K562 (cell line): ENCODE data around the gene FGD6. TPM values are rescaled to one million over a fixed set of nuclear protein-coding genes. Genes with fewer than 3 reads are reported as not detected.

Experiments used
- ATAC-seq: fragments of 200-7000 bp; cut with Tn5 transposase; 3 replicates; pipeline ENCODE4 v1.9.1; 2020; ENCODE audit warnings: moderate library complexity
- BruUV-seq: library from RNA; stranded (reverse); fragments of 400-500 nt; replicated peaks from 2 replicates; lab custom pipeline; 2021; lab: Mats Ljungman, UMichigan
- CTCF ChIA-PET: fragments of 300-600 bp; formaldehyde crosslinking; extraction: SDS; loops from one replicate; lab custom pipeline; 2021; ENCODE audit warnings: low intra/inter-chr PET ratio; lab: Yijun Ruan, JAX
- POLR2A ChIA-PET: fragments of 300-600, 350-650 bp; sonication (Branson Sonifier 250); formaldehyde crosslinking; extraction: SDS; loops from one replicate; lab custom pipeline; 2021; ENCODE audit warnings: antibody characterized with exemption, inconsistent platforms; lab: Yijun Ruan, JAX
- DNase-seq, 4 experiments: peaks; one replicate each; pipeline versions ENCODE4 v3.0.0 to v3.0.0-alpha.2; 2011 to 2018; ENCODE audit warnings: low spot score in 3 of 4, mixed read lengths in 3 of 4; ENCODE audit errors: extremely low read depth in 1 of 4
- FAIRE-seq: peaks from 2 replicates; lab custom pipeline; 2011; peaks lifted over from hg19 to GRCh38; lab: Jason Lieb, UNC
- H2AFZ ChIP-seq: 2 replicates; pipeline ENCODE4 v1.6.0; 2011; ENCODE audit warnings: low read depth, low read length, control low read depth, inconsistent platforms
- H3K27ac ChIP-seq: fragments of 200-600 bp; 3 replicates; pipeline ENCODE4 v1.8.0; 2011; ENCODE audit warnings: low read depth, mild to moderate bottlenecking, control low read depth, inconsistent platforms, low read length, moderate library complexity, mixed read lengths; ENCODE audit errors: extremely low read depth
- H3K27me3 ChIP-seq, 2 experiments: fragments of 300-600 bp in 1 of 2; 2 replicates in 1 of 2; 3 replicates in 1 of 2; pipeline versions ENCODE4 v1.6.0 to v1.8.0; 2011; ENCODE audit warnings: inconsistent platforms in 2 of 2, low read length in 2 of 2, mild to moderate bottlenecking in 1 of 2, mixed read lengths in 1 of 2, moderate library complexity in 1 of 2; ENCODE audit not compliant: control insufficient read depth in 2 of 2, insufficient read depth in 2 of 2
- H3K36me3 ChIP-seq: fragments of 300-600 bp; 3 replicates; pipeline ENCODE4 v1.8.0; 2011; ENCODE audit warnings: mild to moderate bottlenecking, low read length, inconsistent platforms; ENCODE audit not compliant: control insufficient read depth, insufficient read depth
- H3K4me1 ChIP-seq, 2 experiments: fragments of 200-600 bp in 1 of 2; replicated peaks in 1 of 2; 2 replicates in 1 of 2; 3 replicates in 1 of 2; pipeline versions ENCODE4 v1.5.1 to v1.8.0; 2011; ENCODE audit warnings: inconsistent platforms in 2 of 2, low read length in 2 of 2, mild to moderate bottlenecking in 1 of 2, mixed read lengths in 1 of 2, moderate library complexity in 1 of 2; ENCODE audit not compliant: control insufficient read depth in 2 of 2, insufficient read depth in 2 of 2
- H3K4me2 ChIP-seq: 2 replicates; pipeline ENCODE4 v1.6.1; 2011; ENCODE audit warnings: low read length, control low read depth, inconsistent platforms, mixed read lengths; ENCODE audit not compliant: insufficient read depth
- H3K4me3 ChIP-seq: fragments of 200-600 bp; sonication (generic), shearing (Covaris generic); 2 replicates; pipeline ENCODE4 v1.5.1; 2016; ENCODE audit warnings: control low read depth, inconsistent platforms
- H3K79me2 ChIP-seq: fragments of 200-600 bp; 3 replicates; pipeline ENCODE4 v1.8.0; 2011; ENCODE audit warnings: low read length, inconsistent platforms; ENCODE audit not compliant: control insufficient read depth, insufficient read depth
- H3K9ac ChIP-seq, 2 experiments: 2 replicates each; pipeline versions ENCODE4 v1.6.0 to v1.6.1; 2011; ENCODE audit warnings: low read depth in 2 of 2, low read length in 2 of 2, control low read depth in 1 of 2, inconsistent platforms in 1 of 2, mild to moderate bottlenecking in 1 of 2, mixed read lengths in 1 of 2; ENCODE audit not compliant: insufficient read depth in 1 of 2
- H3K9me1 ChIP-seq: one replicate; pipeline ENCODE4 v1.6.0; 2011; ENCODE audit warnings: inconsistent platforms, mild to moderate bottlenecking, low read length, moderate library complexity; ENCODE audit not compliant: control insufficient read depth, insufficient read depth
- H3K9me3 ChIP-seq: replicated peaks from 2 replicates; pipeline ENCODE4 v1.5.1; 2011; ENCODE audit warnings: low read depth, low read length, inconsistent platforms; ENCODE audit not compliant: control insufficient read depth, insufficient read depth
- H4K20me1 ChIP-seq: replicated peaks from 2 replicates; pipeline ENCODE4 v1.6.1; 2011; ENCODE audit warnings: low read length, inconsistent platforms, mixed read lengths; ENCODE audit not compliant: control insufficient read depth, insufficient read depth
- DDX20 ChIP-seq: fragments of 450-650 bp; IDR thresholded peaks from 2 replicates; pipeline ENCODE4 v1.6.1; 2016; ENCODE audit warnings: missing genetic modification characterization, low read depth, mild to moderate bottlenecking, missing compliant biosample characterization, moderate library complexity
- ETV1 ChIP-seq: fragments of 450-650 bp; conservative IDR thresholded peaks from 2 replicates; pipeline ENCODE4 v1.6.1; 2016; ENCODE audit warnings: missing genetic modification characterization, control low read depth, low read depth, missing compliant biosample characterization
- GTF2F1 ChIP-seq: IDR thresholded peaks from 2 replicates; pipeline ENCODE4 v1.6.1; 2011; ENCODE audit warnings: low read depth, low read length, improper control_type of control experiment
- KDM2B ChIP-seq: fragments of 250-450 bp; sonication (Bioruptor Pico); IDR thresholded peaks from 2 replicates; pipeline ENCODE4 v1.8.0; 2021; ENCODE audit warnings: mild to moderate bottlenecking, moderate library complexity
- RBM39 ChIP-seq: fragments of 200-400 bp; formaldehyde crosslinking; optimal IDR thresholded peaks from 2 replicates; pipeline ENCODE3; 2018; ENCODE audit warnings: low read depth, low read length
- STAT5B ChIP-seq: fragments of 250-450 bp; sonication (Bioruptor Pico); IDR thresholded peaks from 2 replicates; pipeline ENCODE4 v1.8.0; 2021; ENCODE audit warnings: mild to moderate bottlenecking, inconsistent platforms
- ZBTB33 ChIP-seq: sonication (generic); formaldehyde crosslinking; IDR thresholded peaks from 2 replicates; pipeline ENCODE4 v1.8.1; 2023; ENCODE audit warnings: mild to moderate bottlenecking, missing genetic modification reagents
- ZMIZ1 ChIP-seq, 2 experiments: fragments of 150-350 bp in 1 of 2; IDR thresholded peaks; 2 replicates each; pipeline ENCODE4 v1.6.1; 2012 to 2016; ENCODE audit warnings: low read depth in 2 of 2, low read length in 2 of 2, mild to moderate bottlenecking in 1 of 2, moderate library complexity in 1 of 2
- ZNF274 ChIP-seq: IDR thresholded peaks from 2 replicates; pipeline ENCODE4 v1.6.1; 2011; ENCODE audit warnings: low read depth, mild to moderate bottlenecking, low read length, moderate library complexity, borderline replicate concordance
- WGBS: fragments of 100-300 bp; shearing (Covaris generic); methylation state at CpG from one replicate; pipeline ENCODE4 v1.1.6; 2016; ENCODE audit warnings: low coverage, mixed read lengths; ENCODE audit not compliant: insufficient coverage; ENCODE audit errors: missing lambda C conversion rate; 5-methylcytosine and 5-hydroxymethylcytosine counted together
- in situ Hi-C: fragments of 300-500 bp; cut with MboI; formaldehyde crosslinking; loops from 4 replicates; pipeline ENCODE4 v1.15.0; 2018; ENCODE audit warnings: inconsistent platforms, mixed read lengths
- intact Hi-C: fragments of 100-400 bp; cut with micrococcal nuclease; formaldehyde crosslinking; loops from 2 replicates; pipeline ENCODE4 v1.14.2; 2022
- polyA plus RNA-seq, 8 experiments: library from polyadenylated mRNA; depleted of rRNA in 4 of 8; stranded (reverse) in 5 of 8; unstranded in 3 of 8; fragments of >200 nt; fragmentation: Nextera tagmentation in 2 of 8; fragmentation: Illumina TruSeq in 1 of 8; extraction: Ambion mirVana in 2 of 8; extraction: Trizol in 1 of 8; gene quantifications; 2 replicates each; pipeline versions ENCODE4 v1.2.1 to v1.2.3, GENCODE V29; 2011 to 2014; ENCODE audit warnings: inconsistent platforms in 1 of 8, missing spikeins in 1 of 8
- total RNA-seq, 7 experiments: library from RNA; depleted of rRNA in 6 of 7; stranded (reverse); fragments of >200 nt in 6 of 7; fragmentation: Illumina TruSeq in 2 of 7; extraction: Trizol in 2 of 7; gene quantifications; 2 replicates each; pipeline versions ENCODE4 v1.2.1 to v1.2.3, GENCODE V29; 2011 to 2021; ENCODE audit warnings: low replicate concordance in 1 of 7
- TF ChIP-seq, protein P1 (sequence below): fragments of 200-800 bp; sonication (Bioruptor generic); IDR thresholded peaks from 2 replicates; pipeline ENCODE4 v1.6.1; 2017; ENCODE audit warnings: missing genetic modification characterization, missing compliant biosample characterization
- TF ChIP-seq, protein P2 (sequence below), 2 experiments: fragments of 450-650 bp in 1 of 2; sonication (generic) in 1 of 2; formaldehyde crosslinking; conservative IDR thresholded peaks; 2 replicates each; pipeline versions ENCODE4 v1.4.0 to v1.8.1; 2020 to 2022; ENCODE audit warnings: mild to moderate bottlenecking in 1 of 2, missing genetic modification reagents in 1 of 2
- TF ChIP-seq, protein P3 (sequence below): fragments of 450-650 bp; formaldehyde crosslinking; IDR thresholded peaks from 2 replicates; pipeline ENCODE4 v1.4.0; 2022; ENCODE audit warnings: missing genetic modification characterization

FGD6 gene
- total and polyA plus RNA-seq, 9 of the 15 experiments (the other 6 are each of a cell fraction or from before 2014, with no cell fraction given), result 1.5 to 11.1 (median 5.8) TPM

DNA sequence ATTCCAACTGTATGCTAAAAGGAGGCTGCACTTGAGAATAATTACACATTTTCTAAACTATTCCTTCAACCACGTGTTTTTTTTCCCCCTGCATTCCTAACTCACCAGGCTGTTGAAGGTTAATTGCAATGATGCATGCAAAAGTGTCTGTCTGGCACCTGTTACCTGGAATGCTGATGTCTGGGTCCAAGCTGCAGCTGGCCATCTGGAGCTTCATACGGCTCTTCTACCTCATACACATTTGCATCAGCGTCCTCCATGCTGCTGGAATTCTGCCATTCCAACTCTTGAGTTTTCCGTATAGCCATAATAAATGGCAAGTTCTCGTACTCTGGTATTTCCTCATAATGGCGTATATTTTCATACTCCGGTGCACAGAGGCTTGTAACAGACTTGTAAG, 8.6 kb downstream of the FGD6 start:
- ChIA-PET CTCF (no interaction called here), POLR2A (interaction anchor here (0.9 to 1.6 kb wide), 2 partner anchors 8 to 9 kb away, joined by 3 read pairs; partner anchors contain the start of genes FGD6 and VEZT)
- Histone ChIP-seq H3K36me3 (no peaks in the 10 kb centered on the region; the same call in 2 of the 3 replicates), H4K20me1 (no peaks in the 10 kb centered on the region), H2AFZ (no peak overlapping the region), H3K9ac (no peak overlapping the region), H3K27me3 (no peaks in the 10 kb centered on the region), H3K9me3 (no peaks in the 10 kb centered on the region), H3K79me2 (peaks cover 35% of the 10 kb centered on the region), H3K4me2 (no peak overlapping the region), H3K4me1 (peaks cover 13 to 23% of the 10 kb centered on the region in 2 experiments), H3K9me1 (no peaks in the 10 kb centered on the region), H3K27ac (no peak overlapping the region), H3K4me3 (no peak overlapping the region)
- in situ Hi-C loops, result no loop called here
- 91% methylated on average over 7 of the region's 7 CpGs for WGBS
- intact Hi-C loops, result no loop called here
- no peak for DNase-seq
- ATAC-seq, result no peak
- no peak for FAIRE-seq
- no TSS peak for BruUV-seq
- TF ChIP-seq ETV1 (tag), result no peak
- TF ChIP-seq, protein P1, sequence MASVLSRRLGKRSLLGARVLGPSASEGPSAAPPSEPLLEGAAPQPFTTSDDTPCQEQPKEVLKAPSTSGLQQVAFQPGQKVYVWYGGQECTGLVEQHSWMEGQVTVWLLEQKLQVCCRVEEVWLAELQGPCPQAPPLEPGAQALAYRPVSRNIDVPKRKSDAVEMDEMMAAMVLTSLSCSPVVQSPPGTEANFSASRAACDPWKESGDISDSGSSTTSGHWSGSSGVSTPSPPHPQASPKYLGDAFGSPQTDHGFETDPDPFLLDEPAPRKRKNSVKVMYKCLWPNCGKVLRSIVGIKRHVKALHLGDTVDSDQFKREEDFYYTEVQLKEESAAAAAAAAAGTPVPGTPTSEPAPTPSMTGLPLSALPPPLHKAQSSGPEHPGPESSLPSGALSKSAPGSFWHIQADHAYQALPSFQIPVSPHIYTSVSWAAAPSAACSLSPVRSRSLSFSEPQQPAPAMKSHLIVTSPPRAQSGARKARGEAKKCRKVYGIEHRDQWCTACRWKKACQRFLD (CRISPR knock-in tag), result no peak
- TF ChIP-seq STAT5B (CRISPR knock-in tag), result no peak
- TF ChIP-seq ZBTB33 (CRISPR knock-in tag), result no peak
- no peak for TF ChIP-seq DDX20 (tag)
- TF ChIP-seq RBM39, result no peak
- no peak for TF ChIP-seq ZNF274
- TF ChIP-seq ZMIZ1 (IDR thresholded peaks at IDR 0.05; ENCODE audit: low read depth in 2 of 2, low read length in 2 of 2), result no peak
- TF ChIP-seq, protein P2, sequence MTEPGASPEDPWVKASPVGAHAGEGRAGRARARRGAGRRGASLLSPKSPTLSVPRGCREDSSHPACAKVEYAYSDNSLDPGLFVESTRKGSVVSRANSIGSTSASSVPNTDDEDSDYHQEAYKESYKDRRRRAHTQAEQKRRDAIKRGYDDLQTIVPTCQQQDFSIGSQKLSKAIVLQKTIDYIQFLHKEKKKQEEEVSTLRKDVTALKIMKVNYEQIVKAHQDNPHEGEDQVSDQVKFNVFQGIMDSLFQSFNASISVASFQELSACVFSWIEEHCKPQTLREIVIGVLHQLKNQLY (CRISPR knock-in tag; conservative IDR thresholded peaks at IDR 0.05), result no peak
- no peak for TF ChIP-seq KDM2B
- TF ChIP-seq GTF2F1, result no peak
- TF ChIP-seq, protein P3, sequence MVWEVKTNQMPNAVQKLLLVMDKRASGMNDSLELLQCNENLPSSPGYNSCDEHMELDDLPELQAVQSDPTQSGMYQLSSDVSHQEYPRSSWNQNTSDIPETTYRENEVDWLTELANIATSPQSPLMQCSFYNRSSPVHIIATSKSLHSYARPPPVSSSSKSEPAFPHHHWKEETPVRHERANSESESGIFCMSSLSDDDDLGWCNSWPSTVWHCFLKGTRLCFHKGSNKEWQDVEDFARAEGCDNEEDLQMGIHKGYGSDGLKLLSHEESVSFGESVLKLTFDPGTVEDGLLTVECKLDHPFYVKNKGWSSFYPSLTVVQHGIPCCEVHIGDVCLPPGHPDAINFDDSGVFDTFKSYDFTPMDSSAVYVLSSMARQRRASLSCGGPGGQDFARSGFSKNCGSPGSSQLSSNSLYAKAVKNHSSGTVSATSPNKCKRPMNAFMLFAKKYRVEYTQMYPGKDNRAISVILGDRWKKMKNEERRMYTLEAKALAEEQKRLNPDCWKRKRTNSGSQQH, result no peak
